Uterus (tissue), 2 donors: ENCODE results near the gene DDX39A.

Experiments
- POLR2A ChIP-seq, 2 donors: fragments of 450-650 bp; IDR thresholded peaks; one replicate each; pipeline ENCODE4 v1.6.1; 2016; ENCODE audit warnings: antibody characterized with exemption in 2 of 2, mild to moderate bottlenecking in 1 of 2, moderate library complexity in 1 of 2
- TF ChIP-seq, protein P1 (sequence below), 4 experiments: fragments of 200-600 bp in 2 of 4; fragments of 450-650 bp in 2 of 4; sonication (generic) in 2 of 4; IDR thresholded peaks; one replicate each; pipeline ENCODE4 v1.5.1; 2016 to 2019; ENCODE audit warnings: antibody characterized with exemption in 4 of 4, mild to moderate bottlenecking in 2 of 4, moderate library complexity in 1 of 4

DNA sequence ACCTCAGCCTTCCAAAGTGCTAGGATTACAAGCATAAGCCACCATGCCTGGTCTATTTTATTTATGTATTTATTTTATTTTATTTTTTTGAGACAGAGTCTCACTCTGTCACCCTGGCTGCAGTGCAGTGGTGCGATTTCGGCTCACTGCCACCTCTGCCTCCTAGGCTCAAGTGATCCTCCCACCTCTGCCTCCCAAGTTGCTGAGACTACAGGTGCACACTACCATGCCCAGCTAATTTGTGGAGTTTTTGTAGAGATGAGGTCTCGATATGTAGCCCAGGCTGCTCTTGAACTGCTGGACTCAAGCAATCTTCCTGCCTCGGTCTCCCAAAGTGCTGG is 48.2 kb downstream of the DDX39A start:
- TF ChIP-seq, protein P1, sequence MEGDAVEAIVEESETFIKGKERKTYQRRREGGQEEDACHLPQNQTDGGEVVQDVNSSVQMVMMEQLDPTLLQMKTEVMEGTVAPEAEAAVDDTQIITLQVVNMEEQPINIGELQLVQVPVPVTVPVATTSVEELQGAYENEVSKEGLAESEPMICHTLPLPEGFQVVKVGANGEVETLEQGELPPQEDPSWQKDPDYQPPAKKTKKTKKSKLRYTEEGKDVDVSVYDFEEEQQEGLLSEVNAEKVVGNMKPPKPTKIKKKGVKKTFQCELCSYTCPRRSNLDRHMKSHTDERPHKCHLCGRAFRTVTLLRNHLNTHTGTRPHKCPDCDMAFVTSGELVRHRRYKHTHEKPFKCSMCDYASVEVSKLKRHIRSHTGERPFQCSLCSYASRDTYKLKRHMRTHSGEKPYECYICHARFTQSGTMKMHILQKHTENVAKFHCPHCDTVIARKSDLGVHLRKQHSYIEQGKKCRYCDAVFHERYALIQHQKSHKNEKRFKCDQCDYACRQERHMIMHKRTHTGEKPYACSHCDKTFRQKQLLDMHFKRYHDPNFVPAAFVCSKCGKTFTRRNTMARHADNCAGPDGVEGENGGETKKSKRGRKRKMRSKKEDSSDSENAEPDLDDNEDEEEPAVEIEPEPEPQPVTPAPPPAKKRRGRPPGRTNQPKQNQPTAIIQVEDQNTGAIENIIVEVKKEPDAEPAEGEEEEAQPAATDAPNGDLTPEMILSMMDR (IDR thresholded peaks at IDR 0.05) = no peak
- no peak for TF ChIP-seq POLR2A (IDR thresholded peaks at IDR 0.05)
